Bronchial smooth muscle cell (primary cell): ENCODE data around the gene TCTN3. TPM values are rescaled to one million over a fixed set of nuclear protein-coding genes. Genes with fewer than 3 reads are reported as not detected.

Experiments used
- total RNA-seq: library from RNA; depleted of rRNA; stranded (reverse); fragments of >200 nt; gene quantifications from 2 replicates; pipeline ENCODE4 v1.2.1, GENCODE V29; 2014

Gene TCTN3, protein sequence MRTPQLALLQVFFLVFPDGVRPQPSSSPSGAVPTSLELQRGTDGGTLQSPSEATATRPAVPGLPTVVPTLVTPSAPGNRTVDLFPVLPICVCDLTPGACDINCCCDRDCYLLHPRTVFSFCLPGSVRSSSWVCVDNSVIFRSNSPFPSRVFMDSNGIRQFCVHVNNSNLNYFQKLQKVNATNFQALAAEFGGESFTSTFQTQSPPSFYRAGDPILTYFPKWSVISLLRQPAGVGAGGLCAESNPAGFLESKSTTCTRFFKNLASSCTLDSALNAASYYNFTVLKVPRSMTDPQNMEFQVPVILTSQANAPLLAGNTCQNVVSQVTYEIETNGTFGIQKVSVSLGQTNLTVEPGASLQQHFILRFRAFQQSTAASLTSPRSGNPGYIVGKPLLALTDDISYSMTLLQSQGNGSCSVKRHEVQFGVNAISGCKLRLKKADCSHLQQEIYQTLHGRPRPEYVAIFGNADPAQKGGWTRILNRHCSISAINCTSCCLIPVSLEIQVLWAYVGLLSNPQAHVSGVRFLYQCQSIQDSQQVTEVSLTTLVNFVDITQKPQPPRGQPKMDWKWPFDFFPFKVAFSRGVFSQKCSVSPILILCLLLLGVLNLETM
- total RNA-seq: 20.9 and 26.6 TPM in 2 replicates

GRCh38 chr10:95693668-95694534 is at the start of gene TCTN3:
Gene TCTN3 (minus strand): TSS chr10:95693927. CDS start chr10:95693899, 28 bp downstream.

DNA sequence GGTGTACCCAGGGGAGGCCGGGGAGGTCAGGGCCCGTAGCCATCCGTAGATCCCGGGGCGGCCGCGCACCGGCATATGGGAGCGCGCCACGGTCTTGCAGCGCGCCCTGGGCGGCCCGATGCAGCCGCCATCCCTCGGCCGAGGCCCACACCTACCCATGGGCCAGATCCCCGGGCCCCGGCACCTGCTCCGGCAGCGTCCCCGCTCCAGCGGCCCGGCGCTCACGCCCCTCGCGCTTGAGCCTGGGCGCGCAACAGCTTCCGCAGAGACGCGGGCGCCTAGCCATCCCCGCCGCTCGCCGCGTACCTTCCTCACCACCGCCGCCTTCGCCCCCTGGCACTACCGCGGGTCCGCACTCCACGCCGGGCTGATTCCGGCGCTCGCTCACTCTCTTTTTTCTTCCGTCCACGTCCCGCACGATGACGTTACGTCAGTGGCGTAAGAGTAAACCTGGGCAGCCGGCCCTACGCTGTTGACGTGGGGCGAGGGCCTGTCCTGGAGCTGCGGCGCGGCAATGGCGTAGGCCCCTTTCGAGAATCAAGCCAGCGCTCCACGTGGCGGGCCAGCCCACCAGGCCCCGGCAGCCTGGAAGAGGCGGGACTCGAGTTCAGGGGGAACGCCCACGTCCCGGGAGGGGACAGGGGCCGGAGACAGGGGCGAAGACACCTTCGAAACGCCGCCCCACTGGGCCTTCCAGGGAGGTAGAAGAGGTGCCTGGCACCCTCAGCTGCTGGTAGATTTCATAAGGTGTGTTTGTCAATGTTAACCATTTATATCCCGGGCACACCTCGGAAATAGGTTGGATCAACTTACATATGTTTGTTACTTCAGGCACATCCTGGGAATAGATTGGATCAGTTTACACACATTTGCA is 37.2 kb downstream of the TCTN3 start, which contains the start of gene ALDH18A1:
ALDH18A1 (minus strand) TSS at position 421 of the 874 bp plus-strand sequence. CDS start 3,334 bp downstream, outside the sequence.

Other genes with a start within 250 kb of the TCTN3 start
- 0.09 and 0.16 TPM in 2 replicates for gene SORBS1, start 132.6 kb downstream of the TCTN3 start, total RNA-seq
- gene ALDH18A1, start 37.2 kb downstream of the TCTN3 start, total RNA-seq: 77.4 and 86.7 TPM in 2 replicates
- under 0.01 and 0.60 TPM in 2 replicates for gene ENTPD1, start 62.2 kb upstream of the TCTN3 start, total RNA-seq
- gene CC2D2B, start 214.0 kb upstream of the TCTN3 start, total RNA-seq: 0.09 TPM in 1 of 2 replicates, not detected in the other